ENCODE measurements around the gene TRIM29. TPM values are rescaled to one million over a fixed set of nuclear protein-coding genes. Genes with fewer than 3 reads are reported as not detected.
A peak's percentile ranks its signal among the peaks of the same experiment; 100 is the strongest.

TRIM29 gene
- total and polyA plus RNA-seq, 2 donors from 2014 or later, result 0.65 to 32.9 TPM

DNA sequence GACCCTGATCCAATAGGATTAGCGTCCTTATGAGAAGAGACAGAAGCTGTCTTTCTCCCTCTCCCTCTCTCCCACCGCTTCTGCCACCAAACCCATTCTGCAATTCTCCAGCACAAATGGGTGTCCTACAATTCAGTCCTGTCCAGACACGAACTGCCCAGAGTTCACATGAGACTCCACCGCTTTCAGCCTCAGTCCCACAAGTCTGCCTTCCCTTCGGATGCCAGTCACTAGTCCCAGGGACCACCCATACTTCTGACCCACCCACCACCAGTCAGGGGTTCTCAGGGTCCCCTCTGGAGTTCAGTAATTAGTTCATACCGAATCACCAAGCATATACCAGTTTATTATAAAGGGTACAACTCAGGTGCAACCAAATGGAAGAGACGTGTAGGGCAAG lies 73.6 kb downstream of the TRIM29 start:
- H3K36me3 ChIP-seq (ENCODE audit: control insufficient read depth in 2 of 3, insufficient read depth in 3 of 3, low read length in 3 of 3), result no peaks in the 10 kb centered on the region
- TF ChIP-seq, protein P1, sequence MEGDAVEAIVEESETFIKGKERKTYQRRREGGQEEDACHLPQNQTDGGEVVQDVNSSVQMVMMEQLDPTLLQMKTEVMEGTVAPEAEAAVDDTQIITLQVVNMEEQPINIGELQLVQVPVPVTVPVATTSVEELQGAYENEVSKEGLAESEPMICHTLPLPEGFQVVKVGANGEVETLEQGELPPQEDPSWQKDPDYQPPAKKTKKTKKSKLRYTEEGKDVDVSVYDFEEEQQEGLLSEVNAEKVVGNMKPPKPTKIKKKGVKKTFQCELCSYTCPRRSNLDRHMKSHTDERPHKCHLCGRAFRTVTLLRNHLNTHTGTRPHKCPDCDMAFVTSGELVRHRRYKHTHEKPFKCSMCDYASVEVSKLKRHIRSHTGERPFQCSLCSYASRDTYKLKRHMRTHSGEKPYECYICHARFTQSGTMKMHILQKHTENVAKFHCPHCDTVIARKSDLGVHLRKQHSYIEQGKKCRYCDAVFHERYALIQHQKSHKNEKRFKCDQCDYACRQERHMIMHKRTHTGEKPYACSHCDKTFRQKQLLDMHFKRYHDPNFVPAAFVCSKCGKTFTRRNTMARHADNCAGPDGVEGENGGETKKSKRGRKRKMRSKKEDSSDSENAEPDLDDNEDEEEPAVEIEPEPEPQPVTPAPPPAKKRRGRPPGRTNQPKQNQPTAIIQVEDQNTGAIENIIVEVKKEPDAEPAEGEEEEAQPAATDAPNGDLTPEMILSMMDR (IDR thresholded peaks at IDR 0.05; ENCODE audit: borderline replicate concordance, extremely low read depth, insufficient read depth), result no peak
- no peak overlapping the region for H3K4me3 ChIP-seq (ENCODE audit: low read length in 3 of 3)
- DNase-seq (peak in 1 of 5 donors; percentile 27), FAIRE-seq (no peak)
- no peak overlapping the region for H3K9ac ChIP-seq (ENCODE audit: low read length in 3 of 3)
- H3K27me3 ChIP-seq (ENCODE audit: control insufficient read depth, insufficient read depth, low read length), result no peaks in the 10 kb centered on the region
- intact Hi-C loops (cut with DNase I), result no loop called here
- H3K27ac ChIP-seq (ENCODE audit: low read depth in 2 of 2, low read length in 2 of 2), result no peak overlapping the region
- no peaks in the 10 kb centered on the region for H3K9me3 ChIP-seq (ENCODE audit: control insufficient read depth in 2 of 3, insufficient read depth in 1 of 3, low read length in 3 of 3)
- peaks cover 0 to 4% (median 0%) of the 10 kb centered on the region in 3 donors for H3K4me1 ChIP-seq (ENCODE audit: control insufficient read depth in 2 of 3, insufficient read depth in 2 of 3, low read depth in 1 of 3, low read length in 3 of 3)

DNA sequence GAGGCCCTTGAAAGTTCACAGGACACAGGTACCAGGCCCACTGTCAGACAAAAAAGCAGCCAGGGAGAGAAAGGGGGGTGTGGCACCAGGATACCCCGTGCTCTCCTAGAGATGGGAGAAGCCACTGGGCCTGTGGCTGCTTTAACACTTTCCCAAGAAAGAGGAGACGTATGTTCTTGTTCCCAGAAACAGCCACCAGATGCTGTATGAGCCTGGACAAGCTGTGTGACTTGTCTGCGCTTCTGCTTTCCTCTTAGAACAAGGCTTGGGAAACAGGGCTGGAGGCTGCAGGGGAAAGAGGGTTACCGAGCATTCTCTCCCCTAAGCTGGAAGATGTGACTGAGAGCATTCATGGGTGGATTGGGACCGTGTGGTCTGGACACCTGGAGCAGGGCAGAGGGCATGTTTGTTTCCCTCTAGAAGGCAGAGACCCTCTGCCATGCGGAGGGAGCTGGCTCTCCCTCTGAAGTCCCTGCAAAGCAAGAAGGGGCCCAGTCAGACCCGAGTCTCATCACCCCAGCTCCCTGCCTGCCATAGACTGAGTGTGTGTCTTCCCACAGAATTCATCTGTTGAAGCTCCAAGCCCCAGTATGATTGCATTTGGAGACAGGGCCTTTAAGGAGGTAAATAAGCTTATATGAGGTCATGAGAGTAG lies 74.1 kb downstream of the TRIM29 start:
- Histone ChIP-seq H3K4me1 (ENCODE audit: control insufficient read depth in 2 of 3, insufficient read depth in 2 of 3, low read depth in 1 of 3, low read length in 3 of 3) (peaks cover 0 to 4% (median 0%) of the 10 kb centered on the region in 3 donors), H3K36me3 (ENCODE audit: control insufficient read depth in 2 of 3, insufficient read depth in 3 of 3, low read length in 3 of 3) (no peaks in the 10 kb centered on the region), H3K4me3 (ENCODE audit: low read length in 3 of 3) (no peak overlapping the region), H3K27ac (ENCODE audit: low read depth in 2 of 2, low read length in 2 of 2) (no peak overlapping the region), H3K27me3 (ENCODE audit: control insufficient read depth, insufficient read depth, low read length) (no peaks in the 10 kb centered on the region), H3K9ac (ENCODE audit: low read length in 3 of 3) (no peak overlapping the region), H3K9me3 (ENCODE audit: control insufficient read depth in 2 of 3, insufficient read depth in 1 of 3, low read length in 3 of 3) (no peaks in the 10 kb centered on the region)
- TF ChIP-seq, protein P1 (IDR thresholded peaks at IDR 0.05; ENCODE audit: borderline replicate concordance, extremely low read depth, insufficient read depth), result no peak
- DNase-seq, result peak in 1 of 5 donors; percentile 18
- no peak for FAIRE-seq
- intact Hi-C loops (cut with DNase I), result no loop called here

DNA sequence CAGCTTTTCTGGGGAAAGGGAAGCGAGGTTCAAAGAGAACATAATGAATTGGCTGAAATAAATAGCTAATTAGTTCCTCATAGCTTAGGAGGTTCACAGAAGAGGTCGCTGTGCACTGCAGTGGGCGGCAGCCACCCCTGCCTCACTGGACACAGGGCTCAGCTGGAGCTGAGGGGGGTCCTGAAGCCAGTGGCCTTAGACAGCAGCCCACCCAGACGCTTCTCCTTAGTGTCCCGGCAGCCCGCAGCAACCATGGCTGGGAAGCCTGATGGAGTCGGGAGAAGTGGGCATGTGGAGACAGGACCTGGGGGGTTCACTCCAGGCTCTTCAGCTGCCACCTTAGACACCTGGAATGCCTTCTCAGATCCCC lies 75.4 kb downstream of the TRIM29 start:
- H3K9me3 ChIP-seq (ENCODE audit: control insufficient read depth in 2 of 3, insufficient read depth in 1 of 3, low read length in 3 of 3), result no peaks in the 10 kb centered on the region
- no peak for FAIRE-seq
- intact Hi-C loops (cut with DNase I), result no loop called here

More for the DNA sequence above, 75.4 kb downstream of the TRIM29 start:
- DNase-seq, result no peak
- Histone ChIP-seq H3K9ac (ENCODE audit: low read length in 3 of 3) (no peak overlapping the region), H3K27ac (ENCODE audit: low read depth in 2 of 2, low read length in 2 of 2) (no peak overlapping the region), H3K4me3 (ENCODE audit: low read length in 3 of 3) (no peak overlapping the region), H3K4me1 (ENCODE audit: control insufficient read depth in 2 of 3, insufficient read depth in 2 of 3, low read depth in 1 of 3, low read length in 3 of 3) (peaks cover 0 to under 1% (median 0%) of the 10 kb centered on the region in 3 donors), H3K27me3 (ENCODE audit: control insufficient read depth, insufficient read depth, low read length) (no peaks in the 10 kb centered on the region), H3K36me3 (ENCODE audit: control insufficient read depth in 2 of 3, insufficient read depth in 3 of 3, low read length in 3 of 3) (no peaks in the 10 kb centered on the region)
- TF ChIP-seq, protein P1 (IDR thresholded peaks at IDR 0.05; ENCODE audit: borderline replicate concordance, extremely low read depth, insufficient read depth), result no peak

All from kidney (tissue), 14 donors.